Stimulated activated CD4-positive, alpha-beta T cell treated with anti-CD3 and anti-CD28 coated beads, Interleukin-2, amount 100 ng/mL, for 4 hours (primary cell): ENCODE results near the gene TBC1D22A.

ENCODE experiments used
- DNase-seq: peaks from one replicate; pipeline ENCODE4 v3.0.0-alpha.2; 2020; ENCODE audit warnings: low read depth

TBC1D22A gene

GRCh38 chr22:46753360-46753759, 9.1 kb upstream of the TBC1D22A start:
- no peak for DNase-seq

DNA sequence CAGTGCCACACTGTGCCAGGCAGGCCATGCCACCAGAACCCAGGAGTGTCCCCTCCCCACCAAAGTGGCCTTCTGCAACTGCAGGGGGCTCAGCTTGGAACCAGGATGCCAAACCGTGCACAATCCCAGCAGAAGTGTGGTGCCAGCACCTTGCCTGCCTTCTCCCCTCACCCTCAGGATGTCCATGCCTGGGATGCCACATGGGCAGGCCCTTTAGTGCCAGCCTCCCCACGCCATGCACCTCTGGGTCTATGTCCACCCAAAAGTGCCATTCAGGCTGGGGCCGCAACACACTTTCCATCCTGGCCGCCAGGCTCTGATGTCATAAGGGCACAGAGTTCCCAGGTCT, 8.7 kb upstream of the TBC1D22A start:
- no peak for DNase-seq

DNA sequence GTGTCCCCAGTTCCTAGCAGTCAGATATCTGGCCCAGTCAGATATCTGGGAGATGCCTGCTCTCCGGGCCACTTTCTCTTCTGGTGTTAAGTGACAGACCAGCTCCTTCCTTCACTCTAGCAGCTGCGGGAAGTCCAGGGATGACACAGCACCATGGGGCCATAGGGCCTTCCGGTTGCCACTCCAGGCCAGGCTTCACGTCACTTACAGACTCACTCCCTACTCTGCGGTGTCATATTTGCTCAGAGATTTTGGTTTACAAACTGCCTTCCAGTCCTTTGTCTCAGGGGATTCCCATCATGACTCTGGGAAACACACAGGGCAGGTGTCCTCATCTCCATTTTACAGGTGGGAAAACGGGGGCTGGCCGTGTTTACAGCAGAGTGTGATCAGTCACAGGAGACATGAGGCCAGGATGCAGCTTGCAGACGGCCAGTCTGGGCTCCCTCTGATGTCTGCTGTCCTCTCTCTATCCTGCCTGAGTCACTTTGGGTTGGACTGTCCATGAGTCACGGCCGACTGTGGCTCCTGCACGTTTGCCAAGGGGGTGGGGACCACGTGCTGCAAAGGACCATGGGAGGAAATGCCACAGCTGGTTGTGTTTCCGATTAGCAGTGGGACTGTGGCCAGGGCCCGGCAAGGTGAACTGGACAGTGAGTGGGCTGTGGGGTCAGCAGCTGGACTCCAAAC, 8.2 kb upstream of the TBC1D22A start:
- no peak for DNase-seq

GRCh38 chr22:46754826-46755225, 7.6 kb upstream of the TBC1D22A start:
- no peak for DNase-seq

DNA sequence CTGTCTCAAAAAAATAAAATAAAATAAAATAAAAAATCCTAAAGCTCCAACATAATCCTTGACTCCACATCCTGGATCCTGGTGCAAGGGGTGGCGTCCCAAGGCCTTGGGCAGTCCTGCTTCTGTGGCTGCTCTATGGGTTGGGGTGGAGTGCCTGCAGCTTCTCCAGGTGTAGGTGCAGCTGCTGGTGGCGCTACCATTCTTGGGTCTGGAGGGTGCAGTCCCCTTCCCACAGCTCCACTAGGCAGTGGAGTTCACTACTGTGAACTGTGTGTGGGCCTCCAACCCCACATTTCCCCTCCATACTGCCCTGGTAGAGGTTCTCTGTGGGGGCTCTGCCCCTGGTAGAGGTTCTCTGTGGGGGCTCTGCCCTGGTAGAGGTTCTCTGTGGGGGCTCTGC, 6.9 kb upstream of the TBC1D22A start:
- DNase-seq: no peak

- DNase-seq: no peak
Measured at GRCh38 chr22:46756097-46756496, 6.4 kb upstream of the TBC1D22A start.

- DNase-seq: no peak
Measured at GRCh38 chr22:46757104-46757503, 5.3 kb upstream of the TBC1D22A start.

DNA sequence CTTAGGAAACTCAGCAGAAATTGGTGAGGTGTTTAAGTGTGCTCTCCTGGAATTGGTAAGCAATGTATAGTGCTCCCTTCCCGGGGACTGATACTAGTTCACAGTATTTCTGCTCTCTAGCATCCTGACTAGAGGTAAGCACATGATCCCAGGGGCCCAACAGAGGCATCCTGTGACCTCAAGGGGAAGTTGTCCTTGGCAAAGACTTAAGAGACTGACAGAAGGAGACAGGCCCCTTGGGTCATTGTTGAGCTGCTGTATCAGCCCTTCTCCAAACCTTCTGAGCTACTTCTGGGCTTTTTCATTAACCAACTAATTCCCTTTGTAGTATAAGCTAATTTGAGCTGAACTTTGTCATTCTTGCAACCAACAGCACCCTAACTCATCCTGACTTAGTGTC, 4.3 kb upstream of the TBC1D22A start:
- no peak for DNase-seq

- no peak for DNase-seq
Measured at GRCh38 chr22:46758867-46759290, 3.6 kb upstream of the TBC1D22A start.

- no peak for DNase-seq
Measured at GRCh38 chr22:46761017-46761416, 1.4 kb upstream of the TBC1D22A start.

DNA sequence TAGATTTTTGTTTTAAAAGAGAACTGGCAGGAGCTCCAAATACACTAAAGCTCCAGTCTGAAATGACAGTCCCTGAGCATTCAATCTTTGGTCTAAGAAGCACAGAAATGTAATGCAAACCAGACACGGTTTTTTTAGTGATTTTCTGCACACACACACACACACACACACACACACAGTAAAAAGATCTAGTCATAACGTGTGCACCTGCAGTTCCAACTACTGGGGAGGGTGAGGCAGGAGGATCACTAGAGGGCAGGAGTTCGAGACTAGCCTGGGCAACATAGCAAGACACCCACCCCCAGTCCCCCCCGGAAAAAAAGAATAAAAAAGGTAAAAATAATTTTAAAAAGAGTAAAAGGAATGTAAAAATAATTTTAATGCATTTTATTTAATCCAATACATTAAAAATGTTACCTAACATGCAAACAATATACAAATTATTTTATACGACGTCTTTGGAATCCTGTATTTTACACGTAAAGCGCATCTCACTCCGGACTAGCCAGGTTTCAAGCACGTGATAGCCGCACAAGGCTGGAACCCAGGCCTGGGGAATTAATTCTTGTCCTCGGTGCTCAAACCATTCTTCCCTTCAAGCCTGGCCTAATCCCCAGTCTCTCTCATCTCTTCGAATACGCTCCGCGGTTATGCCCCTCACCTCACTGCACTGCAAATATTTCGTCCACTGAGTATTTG, 762 bp upstream of the TBC1D22A start:
- DNase-seq: no peak

DNA sequence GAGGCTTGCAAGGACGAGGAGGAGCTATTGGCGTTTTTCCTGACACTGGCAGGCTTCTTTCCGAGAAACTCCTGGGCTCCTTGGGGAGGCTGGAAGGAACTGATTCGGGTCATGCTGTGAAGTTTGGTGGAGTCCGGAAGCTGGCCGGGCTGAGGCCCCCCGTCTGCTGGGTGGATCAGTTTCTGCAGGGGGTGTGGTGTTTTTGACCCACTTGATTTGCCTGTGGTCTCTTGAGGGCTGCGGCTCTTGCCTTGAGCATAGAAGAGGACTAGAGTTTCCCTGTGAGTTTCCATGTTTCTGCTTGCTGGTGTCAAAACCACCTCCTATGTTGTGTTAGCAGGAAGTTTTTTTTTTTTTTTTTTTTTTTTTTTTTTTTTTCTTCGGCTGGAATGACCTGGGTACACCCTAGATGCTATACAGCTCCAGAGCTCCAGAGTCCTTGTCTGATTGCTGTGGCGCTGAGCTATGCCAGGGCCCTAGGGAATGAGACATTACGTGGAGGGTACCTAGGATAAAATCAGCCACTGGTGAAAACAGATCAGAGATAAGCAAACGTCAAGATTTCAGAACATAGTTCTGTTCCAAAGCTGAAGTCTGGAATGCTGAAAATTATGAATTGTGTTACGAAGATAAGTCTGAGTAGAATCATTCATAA, 728 bp downstream of the TBC1D22A start:
- no peak for DNase-seq

DNA sequence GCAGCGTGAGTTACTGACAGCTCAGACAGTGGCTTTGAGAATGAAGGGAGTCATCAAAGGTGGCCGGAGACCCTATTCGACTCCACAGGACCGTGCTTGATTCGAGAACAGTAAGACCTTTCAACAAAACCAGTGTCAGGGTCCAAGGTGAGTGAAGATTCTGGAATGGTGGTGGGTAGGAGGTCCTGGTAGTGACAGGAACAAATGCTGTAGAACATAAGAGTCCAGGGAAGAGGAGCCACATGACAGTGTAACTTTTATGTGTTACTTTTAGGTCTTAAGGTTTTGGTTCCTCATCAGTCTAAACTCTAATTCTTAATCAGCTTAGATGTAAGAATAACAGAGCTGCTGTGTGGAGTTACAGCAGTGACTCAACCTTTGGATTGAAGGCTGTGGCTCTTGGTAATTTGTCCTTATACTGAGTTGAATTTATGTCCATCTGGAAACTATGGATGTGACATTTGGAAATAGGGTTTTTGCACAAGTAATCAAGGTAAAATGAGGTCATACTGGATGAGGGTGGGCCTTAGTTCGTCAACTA, 1.8 kb downstream of the TBC1D22A start:
- no peak for DNase-seq

- DNase-seq: no peak
Measured at GRCh38 chr22:46764779-46765485, 2.5 kb downstream of the TBC1D22A start.

DNA sequence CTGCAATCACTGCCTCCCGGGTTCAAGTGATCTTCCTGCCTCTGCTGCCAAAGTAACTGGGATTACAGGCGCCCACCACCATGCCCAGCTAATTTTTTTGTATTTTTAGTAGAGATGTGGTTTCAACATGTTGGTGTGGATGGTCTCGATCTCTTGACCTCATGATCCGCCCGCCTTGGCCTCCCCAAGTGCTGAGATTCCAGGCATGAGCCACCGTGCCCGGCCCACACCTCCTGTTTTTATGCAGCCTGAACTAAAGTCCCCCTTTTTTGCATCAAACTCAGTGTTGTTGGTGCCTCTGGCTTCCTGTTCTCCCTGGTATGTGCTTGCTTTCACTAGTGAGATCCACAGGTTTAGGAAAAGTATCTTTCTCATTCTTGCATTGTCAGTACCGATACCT, 4.2 kb downstream of the TBC1D22A start:
- no peak for DNase-seq

- DNase-seq: no peak
Measured at GRCh38 chr22:46767249-46767985, 5.0 kb downstream of the TBC1D22A start.

- no peak for DNase-seq
Measured at GRCh38 chr22:46769191-46769675, 6.8 kb downstream of the TBC1D22A start.

DNA sequence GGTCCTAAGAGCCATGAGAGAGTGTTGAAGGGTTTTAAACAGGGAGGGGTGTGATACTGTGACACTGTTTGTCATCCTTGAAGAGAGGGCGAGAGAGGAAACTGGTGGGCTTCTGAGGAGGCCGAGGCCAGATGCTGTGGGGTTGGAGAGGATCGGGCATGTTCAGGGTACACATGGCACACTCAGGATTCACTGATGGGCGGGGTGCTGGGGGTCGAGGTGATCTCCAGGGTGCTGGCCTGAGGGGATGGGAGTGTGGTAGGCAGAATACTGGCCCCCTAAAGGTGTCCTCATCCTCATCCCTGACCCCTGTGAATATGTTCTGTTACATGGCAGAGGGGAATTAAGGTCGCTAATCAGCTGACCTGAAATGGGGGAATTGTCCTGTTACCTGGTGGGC, 7.3 kb downstream of the TBC1D22A start:
- no peak for DNase-seq

DNA sequence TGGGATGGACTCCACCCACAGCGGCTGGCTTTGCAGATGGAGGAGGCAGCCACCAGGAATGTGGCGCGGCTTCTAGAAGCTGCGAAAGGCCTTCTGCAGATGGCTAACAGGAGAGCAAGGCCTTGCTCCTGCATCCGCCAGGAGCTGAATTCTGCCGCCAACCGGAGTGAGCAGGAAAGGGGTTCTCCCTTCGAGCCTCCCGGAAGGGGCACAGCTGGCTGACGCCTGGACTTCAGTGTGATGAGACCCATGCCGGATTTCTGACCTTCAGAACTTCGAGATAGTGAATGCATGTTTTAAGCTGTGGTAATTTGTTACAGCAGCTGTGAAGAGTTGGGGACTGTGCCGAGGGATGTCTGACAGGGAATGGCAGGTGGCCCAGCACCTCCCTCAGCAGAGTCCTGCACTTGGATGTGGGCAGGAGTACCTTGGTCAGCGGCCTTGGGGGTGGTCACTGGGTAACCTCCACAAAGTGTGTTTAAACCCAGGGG, 7.7 kb downstream of the TBC1D22A start:
- DNase-seq: no peak

GRCh38 chr22:46770726-46771125, 8.3 kb downstream of the TBC1D22A start:
- DNase-seq: no peak

DNA sequence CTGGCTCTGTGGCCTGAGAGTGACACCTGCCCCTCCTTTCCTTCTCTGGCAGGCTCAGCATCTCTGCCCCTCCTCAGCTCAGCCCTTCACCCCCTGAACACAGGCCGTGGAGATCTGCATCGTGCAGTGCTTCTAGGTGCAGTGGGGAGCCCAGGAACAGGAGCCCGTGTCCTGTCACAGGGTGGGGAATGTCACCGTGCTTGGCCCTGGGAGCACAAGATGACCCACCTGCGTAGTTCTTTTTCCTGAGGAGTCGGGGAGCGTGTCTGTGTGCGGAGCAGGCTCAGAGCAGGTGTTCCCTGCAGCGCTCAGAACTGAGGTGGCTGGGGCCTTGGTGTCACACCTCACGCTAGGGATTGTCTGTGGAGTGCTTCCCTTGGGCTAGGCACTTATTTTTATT, 10.6 kb downstream of the TBC1D22A start:
- DNase-seq: no peak
